22Rv1 (cell line): ENCODE results near the gene SUPT5H.

ENCODE experiments used
- CTCF ChIP-seq: fragments of 450-650 bp; IDR thresholded peaks from 2 replicates; pipeline ENCODE4 v1.5.1; 2017; ENCODE audit warnings: mild to moderate bottlenecking
- ZFX ChIP-seq: fragments of 450-650 bp; IDR thresholded peaks from 2 replicates; pipeline ENCODE4 v1.6.1; 2017; ENCODE audit warnings: antibody characterized with exemption, borderline replicate concordance

DNA sequence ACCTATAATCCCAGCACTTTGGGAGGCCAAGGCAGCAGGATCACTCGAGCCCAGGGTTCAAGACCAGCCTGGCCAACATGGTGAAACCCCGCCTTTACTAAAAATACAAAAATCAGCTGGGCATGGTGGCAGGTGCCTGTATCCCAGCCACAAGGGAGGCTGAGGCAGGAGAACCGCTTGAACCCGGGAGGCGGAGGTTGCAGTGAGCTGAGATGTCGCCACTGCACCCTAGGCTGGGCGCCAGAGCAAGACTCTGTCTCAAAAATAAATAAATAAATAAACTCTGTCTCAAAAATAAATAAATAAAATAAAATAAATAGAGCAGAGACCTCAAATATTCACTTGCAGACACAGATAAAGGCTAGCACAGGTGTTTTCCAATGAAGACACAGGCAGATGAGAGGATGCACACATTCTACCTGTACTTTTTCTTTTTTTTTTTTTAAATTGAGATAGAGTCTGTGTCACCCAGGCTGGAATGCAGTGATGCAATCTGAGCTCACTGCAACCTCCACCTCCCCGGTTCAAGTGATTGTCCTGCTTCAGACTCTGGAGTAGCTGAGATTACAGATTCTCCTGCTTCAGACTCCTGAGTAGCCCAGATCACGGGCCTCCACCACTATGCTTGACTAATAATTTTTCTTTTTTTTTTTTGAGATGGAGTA lies 7.0 kb upstream of the SUPT5H start:
- TF ChIP-seq CTCF (no peak), ZFX (no peak)
